ENCODE data around the gene KHK.

The KHK gene

GRCh38 chr2:27131429-27131828 is 44.9 kb downstream of the KHK start:
- DNase-seq: no peak

DNA sequence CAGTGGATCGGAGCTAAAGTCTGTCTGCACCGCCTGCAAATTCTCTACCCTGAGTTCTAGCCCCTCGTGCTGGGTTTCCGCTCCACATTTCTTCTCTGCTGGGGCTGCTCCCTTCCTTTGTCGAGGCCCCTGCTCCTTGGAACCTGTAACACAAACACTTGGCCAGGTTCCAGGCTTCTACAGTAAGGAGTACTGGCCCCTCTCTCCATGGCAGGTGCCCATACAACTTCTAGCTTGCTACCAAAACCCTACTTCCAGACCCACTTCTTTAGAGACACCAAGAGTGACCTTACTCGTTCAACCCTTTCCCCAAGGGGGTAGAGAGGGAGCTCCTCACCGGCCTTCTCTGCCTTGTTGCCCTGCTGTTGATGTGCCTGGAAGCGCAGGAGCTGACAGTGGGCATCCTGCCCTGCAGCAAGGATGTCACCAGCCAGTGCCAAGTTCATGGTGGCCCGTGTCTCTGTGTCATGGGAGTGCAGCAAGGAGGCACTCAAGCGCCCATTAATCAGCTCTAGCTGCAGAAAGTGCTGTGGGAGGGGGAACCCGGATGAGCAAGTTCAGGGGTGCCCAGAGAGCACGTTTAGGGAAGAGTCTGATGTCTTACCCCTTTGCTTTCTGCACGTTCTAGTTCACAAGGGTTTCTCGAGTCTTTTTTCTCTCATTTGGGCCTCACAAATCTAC is 46.8 kb downstream of the KHK start:
- DNase-seq: no peak

DNA sequence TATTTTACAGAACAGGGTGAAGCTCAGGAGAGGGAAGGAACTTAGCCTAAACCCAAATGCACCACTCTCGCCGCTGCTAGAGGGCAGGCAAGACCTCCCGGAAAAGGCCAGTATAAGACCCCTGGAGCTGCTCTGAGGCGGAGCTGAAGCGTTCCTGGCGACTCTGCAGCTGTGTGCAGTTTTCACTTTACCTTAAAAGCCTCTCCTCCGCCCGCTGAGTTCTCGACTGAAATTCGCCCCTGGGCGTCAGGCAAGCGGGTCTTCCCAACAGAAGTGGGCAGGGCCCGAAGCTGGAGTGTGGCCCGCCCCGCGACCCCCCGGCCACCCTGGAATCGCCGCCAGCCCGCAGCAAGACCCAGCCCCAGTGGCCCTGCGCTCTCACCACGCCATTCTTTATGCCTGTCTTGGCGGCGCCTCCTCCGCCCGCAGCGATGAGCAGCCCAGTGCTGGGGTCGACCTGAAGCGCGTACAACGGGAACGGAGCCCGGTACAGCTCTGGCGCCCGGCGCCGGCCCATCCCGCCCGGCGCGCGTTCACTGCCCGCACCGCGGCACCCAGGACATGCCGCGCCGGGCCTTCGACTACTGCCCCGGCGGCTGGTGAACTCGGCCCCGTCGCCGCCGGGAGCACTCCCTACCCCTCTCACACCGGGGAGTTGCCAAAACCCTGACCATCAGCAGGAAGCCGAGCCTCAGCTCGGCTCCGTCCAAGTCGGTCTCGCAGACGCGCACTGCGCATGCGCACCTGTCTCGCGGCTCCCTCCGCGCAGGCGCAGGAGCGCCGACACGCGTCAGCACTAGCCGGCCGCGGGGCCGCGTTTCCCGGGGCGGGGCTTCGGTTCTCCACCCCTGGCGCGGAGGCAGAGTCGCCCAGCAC is 47.6 kb downstream of the KHK start, which contains the start of gene PREB:
TSS of gene PREB (minus strand) at position 732 of the 876 bp plus-strand sequence. CDS start at position 517, 215 bp downstream.
- peak; percentile 98 for DNase-seq

DNA sequence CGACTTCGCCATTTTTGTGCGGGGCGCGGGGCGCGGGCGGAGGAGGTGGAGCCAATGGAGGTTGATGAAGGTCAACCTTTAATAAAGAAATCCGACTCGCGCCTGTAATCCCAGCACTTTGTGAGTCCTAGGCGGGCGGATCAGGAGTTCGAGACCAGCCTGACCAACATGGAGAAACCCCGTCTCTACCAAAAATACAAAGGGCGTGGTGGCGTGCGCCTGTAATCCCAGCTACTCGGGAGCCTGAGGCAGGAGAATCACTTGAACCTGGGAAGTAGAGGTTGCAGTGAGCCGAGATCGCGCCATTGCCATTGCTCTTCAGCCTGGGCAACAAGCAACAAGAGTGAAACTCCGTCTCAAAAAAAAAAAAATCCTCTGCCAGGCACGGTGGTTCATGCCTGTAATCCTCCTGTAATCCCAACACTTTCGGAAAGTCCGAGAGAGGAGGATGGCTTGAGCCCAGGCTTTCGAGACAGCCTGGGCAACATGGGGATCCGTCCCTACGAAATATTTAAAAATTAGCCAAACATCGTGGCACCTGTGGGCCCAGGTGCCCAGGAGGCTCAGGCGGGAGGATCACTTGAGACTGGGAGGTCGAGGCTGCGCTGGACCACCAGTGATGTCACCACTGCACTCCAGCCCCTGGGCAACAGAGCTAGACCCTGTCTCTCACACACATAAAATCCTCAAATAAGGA is 48.4 kb downstream of the KHK start:
- DNase-seq: no peak

DNA sequence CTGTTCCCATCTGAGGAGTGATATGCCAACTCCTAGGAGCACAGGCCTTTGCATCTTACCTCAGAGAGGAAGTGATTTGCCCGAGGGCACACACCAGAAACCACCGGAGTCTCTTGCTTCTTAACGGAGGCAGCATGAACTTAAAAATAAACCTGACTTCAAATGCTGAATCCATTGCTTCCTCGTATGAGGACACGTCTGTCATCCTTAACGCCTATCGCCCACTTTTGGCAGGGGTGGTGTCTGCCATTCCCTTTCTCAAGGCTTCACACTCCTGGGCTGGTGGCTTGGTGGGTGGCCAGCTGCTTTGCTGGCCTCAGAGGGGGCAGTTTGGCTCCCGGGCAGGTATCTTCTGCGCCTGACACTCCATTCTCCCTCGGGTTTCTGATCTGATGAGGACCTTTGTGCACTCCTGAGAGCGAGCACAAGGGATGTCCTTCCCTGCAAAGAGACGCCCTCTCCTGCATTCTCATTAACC is 48.9 kb downstream of the KHK start:
- no peak for DNase-seq

GRCh38 chr2:27136751-27137150 is 50.2 kb downstream of the KHK start:
- no peak for DNase-seq

GRCh38 chr2:27137322-27137935 is 50.9 kb downstream of the KHK start:
- no peak for DNase-seq

GRCh38 chr2:27138111-27138510 is 51.5 kb downstream of the KHK start:
- DNase-seq: no peak

- no peak for DNase-seq
These were observed 52.7 kb downstream of the KHK start, which contains the start of gene PRR30 for GRCh38 chr2:27139310-27139709. TSS of gene PRR30 (minus strand) at chr2:27139410. CDS start at chr2:27138329, 1,081 bp downstream.

DNA sequence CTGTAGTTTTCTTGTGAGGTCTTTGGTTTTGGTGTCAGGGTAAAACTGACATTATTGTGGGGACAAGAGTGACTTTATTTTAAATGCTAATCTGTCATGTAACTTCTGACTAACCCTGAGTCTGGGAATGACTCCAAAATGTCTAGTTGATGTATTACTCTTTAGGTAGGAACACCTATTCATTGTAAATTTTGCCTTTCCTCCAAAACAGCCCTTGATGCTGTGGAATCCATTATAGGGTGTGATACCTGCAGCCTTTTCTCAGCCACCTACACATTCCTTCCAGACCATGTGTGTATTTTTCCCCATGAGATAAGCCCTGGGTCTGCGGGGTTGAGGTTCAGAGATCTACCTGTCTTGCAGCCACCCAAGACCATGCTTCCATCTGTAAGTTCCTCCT is 56.7 kb downstream of the KHK start:
- DNase-seq: no peak

DNA sequence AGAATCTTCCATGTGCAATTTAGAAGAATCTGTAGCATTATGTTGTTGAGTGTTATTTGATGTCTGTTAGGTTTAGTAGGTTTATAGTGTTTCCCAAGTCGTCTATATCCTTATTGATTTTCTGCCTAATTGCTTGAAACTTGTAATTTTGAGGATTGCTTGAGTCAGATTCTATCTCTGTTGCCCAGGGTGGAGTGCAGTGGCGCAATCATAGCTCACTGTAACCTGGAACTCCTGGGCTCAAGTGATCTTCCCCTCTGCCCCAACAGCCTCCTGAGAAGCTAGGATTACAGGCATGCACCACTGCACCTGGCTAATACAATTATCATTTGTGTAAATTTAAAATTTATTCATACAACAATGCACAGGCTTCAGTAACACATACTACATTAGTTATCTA is 59.1 kb downstream of the KHK start:
- no peak for DNase-seq

- DNase-seq: no peak
These were observed 61.4 kb downstream of the KHK start for GRCh38 chr2:27147935-27148334.

- DNase-seq: no peak
These were observed 62.3 kb downstream of the KHK start, which contains the start of gene TCF23 for GRCh38 chr2:27148801-27149439. TSS of gene TCF23 (plus strand) at chr2:27149004. CDS start at chr2:27149134, 130 bp downstream.

- no peak for DNase-seq
These were observed 63.2 kb downstream of the KHK start for GRCh38 chr2:27149570-27150405.

All from left hindlimb (tissue), 1 donor.